Uterus (tissue), 4 donors: ENCODE results near the gene CLSTN1. TPM values are rescaled to one million over a fixed set of nuclear protein-coding genes. Genes with fewer than 3 reads are reported as not detected.

Experiments used
- DNase-seq, 2 donors: peaks; one replicate each; pipeline ENCODE4 v3.0.0-alpha.2; 2019 to 2020
- H3K27ac ChIP-seq, 2 donors: fragments of 200-600 bp; sonication (generic); 1 replicate in 1 of 2; 2 replicates in 1 of 2; pipeline ENCODE4 v1.5.1; 2016 to 2018
- H3K27me3 ChIP-seq, 2 donors: fragments of 200-600 bp; sonication (generic); one replicate each; pipeline ENCODE4 v1.5.1; 2018 to 2019; ENCODE audit warnings: control low read depth in 1 of 2
- H3K36me3 ChIP-seq, 2 donors: fragments of 200-600 bp; sonication (generic); one replicate each; pipeline ENCODE4 v1.5.1; 2019; ENCODE audit warnings: control low read depth in 1 of 2
- H3K4me1 ChIP-seq, 2 donors: fragments of 200-600 bp; sonication (generic); one replicate each; pipeline ENCODE4 v1.5.1; 2018 to 2019; ENCODE audit warnings: control low read depth in 1 of 2
- H3K4me3 ChIP-seq, 2 donors: fragments of 200-600 bp; sonication (generic); 1 replicate in 1 of 2; 2 replicates in 1 of 2; pipeline ENCODE4 v1.5.1; 2018 to 2019; ENCODE audit warnings: mild to moderate bottlenecking in 1 of 2
- H3K9me3 ChIP-seq, 2 donors: fragments of 200-600 bp; sonication (generic); one replicate each; pipeline ENCODE4 v1.5.1; 2019; ENCODE audit warnings: control low read depth in 1 of 2
- POLR2A ChIP-seq, 2 donors: fragments of 450-650 bp; IDR thresholded peaks; one replicate each; pipeline ENCODE4 v1.6.1; 2016; ENCODE audit warnings: antibody characterized with exemption in 2 of 2, mild to moderate bottlenecking in 1 of 2, moderate library complexity in 1 of 2
- intact Hi-C: fragments of 100-400 bp; cut with DNase I; formaldehyde crosslinking; loops from one replicate; pipeline ENCODE4 v1.15.1; 2023; ENCODE audit warnings: low total_unique reads
- total RNA-seq, 4 donors: library from RNA; depleted of rRNA in 3 of 4; stranded (reverse); fragments of >200 nt in 3 of 4; gene quantifications; one replicate each; pipeline versions ENCODE4 v1.1.0 to v1.2.4, GENCODE V29; 2014 to 2023
- TF ChIP-seq, protein P1 (sequence below), 4 experiments: fragments of 200-600 bp in 2 of 4; fragments of 450-650 bp in 2 of 4; sonication (generic) in 2 of 4; IDR thresholded peaks; one replicate each; pipeline ENCODE4 v1.5.1; 2016 to 2019; ENCODE audit warnings: antibody characterized with exemption in 4 of 4, mild to moderate bottlenecking in 2 of 4, moderate library complexity in 1 of 4
- donor health status: DM: yes; HTN: yes; CAD: no.

Gene CLSTN1
- total RNA-seq, 4 donors from 2014 or later = 46.8 to 184 (median 94.0) TPM

DNA sequence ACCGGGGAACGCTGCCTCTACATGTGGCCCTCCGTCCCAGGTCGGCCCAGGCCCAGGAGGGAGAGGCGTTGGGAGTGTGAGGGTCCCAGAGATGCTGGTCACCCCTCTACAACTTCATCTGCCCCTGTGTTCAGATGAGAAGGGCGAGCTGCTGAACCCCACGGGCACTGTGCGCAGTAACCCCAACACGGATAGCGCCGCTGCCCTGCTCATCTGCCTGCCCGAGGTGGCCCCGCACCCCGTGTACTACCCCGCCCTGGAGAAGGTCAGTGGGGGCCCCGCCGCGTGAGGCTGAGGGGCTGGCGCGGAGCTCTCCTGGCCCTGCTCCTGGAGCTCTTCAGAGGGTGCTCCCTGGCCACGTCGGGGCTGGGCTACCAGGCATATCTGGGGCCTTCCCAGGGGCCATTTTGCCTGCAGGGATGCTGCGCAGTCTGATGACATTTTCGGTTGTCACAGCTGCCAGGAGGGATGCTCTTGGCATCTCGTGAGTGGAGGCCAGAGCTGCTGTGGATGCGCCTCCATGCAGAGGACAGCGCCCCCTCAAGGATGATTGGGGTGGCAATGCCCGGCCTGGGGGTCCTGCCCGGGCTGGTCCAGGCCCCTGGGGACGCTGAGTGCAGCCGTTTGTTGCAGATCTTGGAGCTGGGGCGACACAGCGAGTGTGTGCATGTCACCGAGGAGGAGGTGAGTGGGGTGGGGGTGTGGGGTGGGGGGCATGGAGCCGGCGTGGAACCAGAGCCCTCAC is 103.6 kb downstream of the CLSTN1 start:
- H3K4me3 ChIP-seq = no peak overlapping the region
- H3K36me3 ChIP-seq = no peaks in the 10 kb centered on the region
- no peak overlapping the region for H3K27ac ChIP-seq
- no peaks in the 10 kb centered on the region for H3K4me1 ChIP-seq
- no peak for TF ChIP-seq POLR2A (IDR thresholded peaks at IDR 0.05)
- TF ChIP-seq, protein P1, sequence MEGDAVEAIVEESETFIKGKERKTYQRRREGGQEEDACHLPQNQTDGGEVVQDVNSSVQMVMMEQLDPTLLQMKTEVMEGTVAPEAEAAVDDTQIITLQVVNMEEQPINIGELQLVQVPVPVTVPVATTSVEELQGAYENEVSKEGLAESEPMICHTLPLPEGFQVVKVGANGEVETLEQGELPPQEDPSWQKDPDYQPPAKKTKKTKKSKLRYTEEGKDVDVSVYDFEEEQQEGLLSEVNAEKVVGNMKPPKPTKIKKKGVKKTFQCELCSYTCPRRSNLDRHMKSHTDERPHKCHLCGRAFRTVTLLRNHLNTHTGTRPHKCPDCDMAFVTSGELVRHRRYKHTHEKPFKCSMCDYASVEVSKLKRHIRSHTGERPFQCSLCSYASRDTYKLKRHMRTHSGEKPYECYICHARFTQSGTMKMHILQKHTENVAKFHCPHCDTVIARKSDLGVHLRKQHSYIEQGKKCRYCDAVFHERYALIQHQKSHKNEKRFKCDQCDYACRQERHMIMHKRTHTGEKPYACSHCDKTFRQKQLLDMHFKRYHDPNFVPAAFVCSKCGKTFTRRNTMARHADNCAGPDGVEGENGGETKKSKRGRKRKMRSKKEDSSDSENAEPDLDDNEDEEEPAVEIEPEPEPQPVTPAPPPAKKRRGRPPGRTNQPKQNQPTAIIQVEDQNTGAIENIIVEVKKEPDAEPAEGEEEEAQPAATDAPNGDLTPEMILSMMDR (IDR thresholded peaks at IDR 0.05) = no peak
- H3K9me3 ChIP-seq = peaks cover 0 to 5% of the 10 kb centered on the region in 2 donors
- intact Hi-C loops = loop anchor here (5.0 kb wide), 2 partner anchors 52 to 147 kb away; no protein-coding TSS in a partner anchor
- DNase-seq = no peak
- H3K27me3 ChIP-seq = no peaks in the 10 kb centered on the region

DNA sequence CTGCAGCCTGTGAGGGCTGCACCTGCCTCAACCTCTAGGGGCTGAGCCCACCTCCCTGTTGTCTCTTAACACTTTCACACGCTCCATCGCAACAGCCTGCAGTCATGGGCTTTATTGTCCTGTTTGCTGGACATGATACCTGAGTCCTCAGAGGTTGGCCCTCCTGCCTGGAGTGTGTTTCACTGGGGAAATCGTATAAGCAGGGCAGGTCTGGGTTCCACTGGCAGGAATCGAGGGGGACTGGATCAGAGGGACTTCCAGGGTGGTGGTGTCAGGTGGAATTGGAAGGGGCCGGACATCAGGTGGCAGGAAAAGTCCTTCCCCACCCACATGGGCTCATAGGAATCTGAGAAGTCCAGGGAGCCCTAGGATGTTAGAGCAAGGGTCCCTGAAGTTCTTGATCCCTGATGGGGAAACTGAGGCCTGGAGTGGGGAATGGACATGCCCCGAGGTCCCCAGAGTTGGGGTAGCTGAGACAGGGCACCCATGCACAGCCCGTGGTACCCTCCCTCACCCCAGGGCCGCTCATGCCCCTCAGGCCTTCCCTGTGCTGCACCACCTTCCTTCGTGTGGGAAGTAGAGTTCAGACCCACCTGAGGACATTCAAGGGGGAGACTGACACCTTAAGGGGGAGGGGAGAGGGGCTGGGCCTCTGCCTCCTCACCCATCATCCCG is 105.6 kb downstream of the CLSTN1 start:
- no peaks in the 10 kb centered on the region for H3K36me3 ChIP-seq
- H3K4me3 ChIP-seq = no peak overlapping the region
- peaks cover 0 to 2% of the 10 kb centered on the region in 2 donors for H3K9me3 ChIP-seq
- DNase-seq = no peak
- peak overlapping the region in 1 of 2 donors; percentile 50 for H3K27ac ChIP-seq
- intact Hi-C loops = no loop called here
- TF ChIP-seq POLR2A (IDR thresholded peaks at IDR 0.05) = no peak
- TF ChIP-seq, protein P1 (IDR thresholded peaks at IDR 0.05) = no peak
- H3K27me3 ChIP-seq = no peaks in the 10 kb centered on the region
- no peaks in the 10 kb centered on the region for H3K4me1 ChIP-seq

DNA sequence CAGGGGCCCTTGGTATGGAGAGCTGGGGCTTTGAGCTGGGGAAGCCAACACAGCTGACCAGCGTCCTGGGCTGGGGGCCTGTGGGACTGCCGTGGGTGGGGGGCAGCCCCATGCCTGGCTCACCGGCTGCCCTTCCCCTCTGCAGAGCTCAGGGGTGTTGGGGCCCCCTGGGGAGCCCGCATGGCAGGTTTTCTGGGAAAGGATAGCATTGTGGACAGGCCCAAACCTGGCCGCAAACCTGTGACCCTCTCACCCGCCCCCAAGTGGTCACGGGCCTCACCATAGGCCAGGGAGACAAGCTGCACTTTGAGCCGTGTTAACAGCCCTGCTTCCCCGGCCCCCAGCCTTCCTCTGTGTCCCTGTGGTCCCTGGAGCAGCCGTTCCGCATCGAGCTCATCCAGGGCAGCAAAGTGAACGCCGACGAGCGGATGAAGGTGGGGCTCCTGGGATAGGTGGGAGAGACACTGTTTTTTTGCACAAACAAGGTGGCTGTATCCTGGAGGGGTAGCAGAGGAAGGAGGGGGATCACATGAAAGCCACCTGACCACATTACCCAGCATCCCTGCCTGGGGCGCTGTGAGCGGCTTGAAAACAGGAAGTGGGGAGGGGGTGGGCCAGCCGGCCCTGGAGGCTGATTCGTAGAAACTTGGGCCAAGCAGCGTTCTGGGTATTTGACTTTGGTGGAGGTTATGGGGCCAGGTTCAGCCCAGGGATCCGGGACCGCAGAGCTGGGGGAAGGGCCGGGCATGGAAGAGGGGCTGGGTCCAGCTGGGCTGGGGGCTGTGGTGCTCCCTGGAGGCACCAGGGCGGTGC is 106.4 kb downstream of the CLSTN1 start:
- Histone ChIP-seq H3K4me3 (peak overlapping the region in 1 of 2 donors; percentile 8), H3K27me3 (no peaks in the 10 kb centered on the region), H3K4me1 (no peaks in the 10 kb centered on the region), H3K9me3 (no peaks in the 10 kb centered on the region), H3K36me3 (no peaks in the 10 kb centered on the region), H3K27ac (peak overlapping the region in 1 of 2 donors; percentile 50)
- peak in 1 of 2 donors; percentile 54 for DNase-seq
- intact Hi-C loops = no loop called here
- TF ChIP-seq, protein P1 (IDR thresholded peaks at IDR 0.05) = no peak
- TF ChIP-seq POLR2A (IDR thresholded peaks at IDR 0.05) = no peak

DNA sequence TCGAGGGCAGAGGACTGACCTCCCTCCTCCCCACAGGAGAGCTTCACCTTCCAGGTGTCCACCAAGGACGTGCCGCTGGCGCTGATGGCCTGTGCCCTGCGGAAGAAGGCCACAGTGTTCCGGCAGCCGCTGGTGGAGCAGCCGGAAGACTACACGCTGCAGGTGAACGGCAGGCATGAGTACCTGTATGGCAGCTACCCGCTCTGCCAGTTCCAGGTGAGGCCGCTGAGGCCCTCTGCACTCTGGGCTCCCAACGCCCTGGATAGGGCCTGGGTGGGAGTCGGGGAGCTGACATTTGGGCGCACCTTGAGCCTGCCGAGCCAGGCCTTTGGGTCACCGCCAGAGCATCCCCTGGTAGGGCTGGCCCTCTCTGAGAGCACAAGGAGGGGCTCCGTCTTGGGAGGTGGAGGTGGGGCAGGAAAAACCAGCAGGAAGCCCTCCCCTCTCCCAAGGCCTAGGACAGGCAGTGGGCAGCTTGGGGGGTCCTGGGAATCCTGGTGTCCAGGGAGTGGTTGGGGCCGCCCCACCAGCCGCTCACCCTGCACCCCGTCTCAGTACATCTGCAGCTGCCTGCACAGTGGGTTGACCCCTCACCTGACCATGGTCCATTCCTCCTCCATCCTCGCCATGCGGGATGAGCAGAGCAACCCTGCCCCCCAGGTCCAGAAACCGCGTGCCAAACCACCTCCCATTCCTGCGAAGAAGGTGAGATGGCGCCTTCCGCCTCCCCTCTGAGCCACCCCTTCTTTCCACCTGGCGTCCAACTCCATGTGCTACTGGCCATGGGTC is 107.2 kb downstream of the CLSTN1 start:
- Histone ChIP-seq H3K27ac (peak overlapping the region in 1 of 2 donors; percentile 50), H3K36me3 (no peaks in the 10 kb centered on the region)

More for the DNA sequence above, 107.2 kb downstream of the CLSTN1 start:
- intact Hi-C loops = no loop called here
- no peaks in the 10 kb centered on the region for H3K4me1 ChIP-seq
- H3K4me3 ChIP-seq = peak overlapping the region in 1 of 2 donors; percentile 8
- no peak for DNase-seq
- H3K27me3 ChIP-seq = no peaks in the 10 kb centered on the region
- no peaks in the 10 kb centered on the region for H3K9me3 ChIP-seq
- TF ChIP-seq POLR2A (IDR thresholded peaks at IDR 0.05) = no peak
- TF ChIP-seq, protein P1 (IDR thresholded peaks at IDR 0.05) = no peak
